ENCODE results near the gene AIG1.

DNA sequence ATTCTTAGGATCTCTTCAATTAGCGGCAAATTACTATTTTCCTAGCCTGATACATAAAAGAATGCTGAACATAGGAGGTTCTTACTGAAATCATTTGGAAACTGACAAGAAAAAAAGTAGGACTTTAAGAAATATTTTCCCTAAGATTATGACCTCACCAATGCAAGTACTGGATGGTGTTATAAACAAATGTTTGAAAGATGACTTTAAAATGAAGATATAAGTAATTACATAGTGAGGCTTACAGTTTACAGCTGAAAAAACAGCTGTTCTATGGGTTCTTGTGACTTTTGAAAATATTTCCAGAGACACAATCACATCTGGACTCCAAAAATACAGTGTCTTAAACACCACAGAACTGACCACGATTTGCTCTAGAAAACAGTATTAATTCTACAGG lies 324.9 kb downstream of the AIG1 start:
- TF ChIP-seq, protein P1, sequence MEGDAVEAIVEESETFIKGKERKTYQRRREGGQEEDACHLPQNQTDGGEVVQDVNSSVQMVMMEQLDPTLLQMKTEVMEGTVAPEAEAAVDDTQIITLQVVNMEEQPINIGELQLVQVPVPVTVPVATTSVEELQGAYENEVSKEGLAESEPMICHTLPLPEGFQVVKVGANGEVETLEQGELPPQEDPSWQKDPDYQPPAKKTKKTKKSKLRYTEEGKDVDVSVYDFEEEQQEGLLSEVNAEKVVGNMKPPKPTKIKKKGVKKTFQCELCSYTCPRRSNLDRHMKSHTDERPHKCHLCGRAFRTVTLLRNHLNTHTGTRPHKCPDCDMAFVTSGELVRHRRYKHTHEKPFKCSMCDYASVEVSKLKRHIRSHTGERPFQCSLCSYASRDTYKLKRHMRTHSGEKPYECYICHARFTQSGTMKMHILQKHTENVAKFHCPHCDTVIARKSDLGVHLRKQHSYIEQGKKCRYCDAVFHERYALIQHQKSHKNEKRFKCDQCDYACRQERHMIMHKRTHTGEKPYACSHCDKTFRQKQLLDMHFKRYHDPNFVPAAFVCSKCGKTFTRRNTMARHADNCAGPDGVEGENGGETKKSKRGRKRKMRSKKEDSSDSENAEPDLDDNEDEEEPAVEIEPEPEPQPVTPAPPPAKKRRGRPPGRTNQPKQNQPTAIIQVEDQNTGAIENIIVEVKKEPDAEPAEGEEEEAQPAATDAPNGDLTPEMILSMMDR (conservative IDR thresholded peaks at IDR 0.05; ENCODE audit: low read length), result no peak
- no peak for TF ChIP-seq EZH2phosphoT487 (IDR thresholded peaks at IDR 0.05; ENCODE audit: borderline replicate concordance, low read depth, low read length)
